ENCODE measurements around the gene SARNP.
"Not testable (repeated sequence)": the region's sequence is repeated elsewhere in the genome, so short reads cannot be mapped to it uniquely, and the experiment has no call there.

Gene SARNP

DNA sequence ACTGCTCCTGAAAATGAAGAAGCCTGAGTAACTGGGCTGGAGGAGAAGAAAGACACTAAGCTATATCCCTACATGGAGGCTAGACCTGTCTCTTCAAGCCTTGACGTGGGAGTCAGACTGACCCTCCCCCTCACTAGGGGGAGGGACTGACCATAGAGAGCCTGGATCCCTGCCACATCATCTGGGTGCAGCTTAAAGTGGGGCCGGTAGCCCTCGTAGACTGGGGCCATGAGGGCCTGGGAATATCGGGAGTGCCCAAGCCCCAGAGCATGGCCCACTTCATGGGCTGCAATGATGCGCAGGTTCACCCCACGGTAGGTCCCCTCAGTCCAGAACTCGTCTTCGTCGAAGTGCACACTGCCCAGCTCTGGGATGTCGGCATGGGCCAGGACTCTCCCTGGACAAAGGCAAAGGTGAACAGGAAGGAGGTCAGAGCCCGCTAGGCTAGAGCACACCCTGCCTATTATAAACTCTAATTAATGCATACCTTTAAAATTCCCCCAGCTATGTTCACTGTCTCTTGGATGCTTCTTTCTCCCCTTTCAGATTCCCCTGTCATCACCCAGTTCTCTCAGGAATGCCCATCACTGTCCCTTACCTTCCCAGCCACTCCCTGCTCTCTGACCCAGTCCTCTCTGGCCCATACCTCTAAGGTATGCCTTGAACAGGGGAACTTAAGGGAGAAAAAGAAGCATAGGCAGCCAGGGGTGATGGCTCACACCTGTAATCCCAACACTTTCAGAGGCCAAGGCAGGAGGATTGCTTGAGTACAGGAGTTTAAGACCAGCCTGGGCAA is 22.0 kb upstream of the SARNP start:
- TF ChIP-seq, protein P1, sequence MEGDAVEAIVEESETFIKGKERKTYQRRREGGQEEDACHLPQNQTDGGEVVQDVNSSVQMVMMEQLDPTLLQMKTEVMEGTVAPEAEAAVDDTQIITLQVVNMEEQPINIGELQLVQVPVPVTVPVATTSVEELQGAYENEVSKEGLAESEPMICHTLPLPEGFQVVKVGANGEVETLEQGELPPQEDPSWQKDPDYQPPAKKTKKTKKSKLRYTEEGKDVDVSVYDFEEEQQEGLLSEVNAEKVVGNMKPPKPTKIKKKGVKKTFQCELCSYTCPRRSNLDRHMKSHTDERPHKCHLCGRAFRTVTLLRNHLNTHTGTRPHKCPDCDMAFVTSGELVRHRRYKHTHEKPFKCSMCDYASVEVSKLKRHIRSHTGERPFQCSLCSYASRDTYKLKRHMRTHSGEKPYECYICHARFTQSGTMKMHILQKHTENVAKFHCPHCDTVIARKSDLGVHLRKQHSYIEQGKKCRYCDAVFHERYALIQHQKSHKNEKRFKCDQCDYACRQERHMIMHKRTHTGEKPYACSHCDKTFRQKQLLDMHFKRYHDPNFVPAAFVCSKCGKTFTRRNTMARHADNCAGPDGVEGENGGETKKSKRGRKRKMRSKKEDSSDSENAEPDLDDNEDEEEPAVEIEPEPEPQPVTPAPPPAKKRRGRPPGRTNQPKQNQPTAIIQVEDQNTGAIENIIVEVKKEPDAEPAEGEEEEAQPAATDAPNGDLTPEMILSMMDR (IDR thresholded peaks at IDR 0.05; ENCODE audit: low read depth, low read length), result no peak
- in situ Hi-C loops (cut with HindIII; ENCODE audit: low sequenced_read_pairs), result no loop called here
- H3K4me3 ChIP-seq (ENCODE audit: low read depth, low read length), result no peak overlapping the region

DNA sequence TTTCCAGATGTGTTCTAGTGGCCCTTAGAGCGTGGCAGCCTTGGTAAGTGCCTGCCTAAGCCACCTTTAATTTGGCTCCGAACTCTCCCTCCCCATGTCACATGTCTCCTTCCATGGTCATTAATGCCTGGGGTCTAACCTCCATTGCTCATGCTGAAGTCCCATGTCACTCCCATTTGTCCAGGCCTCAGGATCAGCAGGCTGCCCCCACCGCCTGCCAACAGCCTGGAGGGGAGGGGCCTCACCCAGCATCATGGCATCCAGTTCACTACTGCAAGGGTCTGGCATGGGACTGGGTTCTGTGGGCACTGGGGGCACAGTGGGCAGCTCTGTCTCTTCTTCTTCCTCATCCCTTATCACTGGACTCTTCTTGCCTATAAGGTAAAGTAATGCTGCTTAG is 20.8 kb upstream of the SARNP start:
- TF ChIP-seq, protein P1 (IDR thresholded peaks at IDR 0.05; ENCODE audit: low read depth, low read length), result no peak
- in situ Hi-C loops (cut with HindIII; ENCODE audit: low sequenced_read_pairs), result no loop called here
- H3K4me3 ChIP-seq (ENCODE audit: low read depth, low read length), result no peak overlapping the region
- no peak for DNase-seq (ENCODE audit: low read depth, low spot score)

More for the DNA sequence above, 22.0 kb upstream of the SARNP start:
- DNase-seq (ENCODE audit: low read depth, low spot score), result no peak

DNA sequence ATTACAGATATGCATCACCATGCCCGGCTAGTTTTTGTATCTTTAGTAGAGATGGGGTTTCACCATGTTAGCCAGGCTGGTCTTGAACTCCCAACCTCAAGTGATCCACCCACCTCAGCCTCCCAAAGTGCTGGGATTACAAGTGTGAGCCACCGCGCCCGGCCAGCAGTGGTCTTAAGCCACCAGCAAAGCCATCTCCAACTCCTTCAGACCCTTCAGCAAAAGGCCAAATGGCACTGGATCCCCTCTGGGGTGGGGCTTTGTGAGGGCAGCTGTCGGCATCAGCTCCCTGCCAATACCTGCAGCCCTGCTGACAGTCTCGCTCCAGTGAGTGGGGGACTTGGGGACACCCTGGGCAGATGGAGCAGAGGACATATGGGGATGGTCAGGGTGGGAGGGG is 16.9 kb upstream of the SARNP start:
- DNase-seq (ENCODE audit: low read depth, low spot score); H3K4me3 ChIP-seq (ENCODE audit: low read depth, low read length); in situ Hi-C loops (cut with HindIII; ENCODE audit: low sequenced_read_pairs): not testable (repeated sequence)

DNA sequence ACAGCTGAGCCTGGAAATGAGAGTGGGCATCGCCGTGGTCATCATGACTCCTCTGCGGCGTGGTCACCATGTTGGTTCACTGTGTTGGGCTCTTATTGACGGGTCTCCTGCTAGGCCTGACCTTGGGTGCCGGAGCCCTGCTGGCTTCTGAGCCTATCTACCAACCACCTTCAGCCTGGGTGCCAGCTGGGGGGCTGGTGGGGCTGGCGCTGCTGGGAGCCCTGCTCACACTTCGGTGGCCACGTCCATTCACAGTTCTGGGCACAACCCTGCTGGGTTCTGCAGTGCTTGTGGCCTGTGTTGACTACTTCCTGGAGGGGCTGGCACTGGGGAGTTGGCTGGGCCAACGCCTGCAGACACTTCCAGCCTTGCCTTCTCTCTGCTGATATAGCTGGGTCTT is 15.5 kb upstream of the SARNP start:
- in situ Hi-C loops (cut with HindIII; ENCODE audit: low sequenced_read_pairs), result no loop called here
- no peak overlapping the region for H3K4me3 ChIP-seq (ENCODE audit: low read depth, low read length)
- TF ChIP-seq, protein P1 (IDR thresholded peaks at IDR 0.05; ENCODE audit: low read depth, low read length), result no peak
- no peak for DNase-seq (ENCODE audit: low read depth, low spot score)

DNA sequence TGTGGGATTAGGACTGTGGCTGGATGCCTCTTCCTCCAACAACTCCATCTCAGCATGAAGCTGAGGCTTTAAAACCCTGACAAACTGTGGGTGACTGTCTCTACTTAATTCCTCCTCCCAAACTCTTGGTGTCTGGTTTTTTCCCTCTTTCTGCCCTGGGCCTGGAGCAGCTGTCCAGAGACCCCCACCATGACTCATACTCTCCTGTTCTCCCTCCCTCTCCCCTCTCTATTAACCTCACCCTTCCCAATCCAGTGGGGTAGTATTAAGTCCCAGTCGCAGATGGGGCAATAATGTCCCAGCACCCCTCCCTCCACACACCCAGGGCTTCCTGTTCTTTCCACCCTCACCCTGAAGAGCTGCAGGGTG is 13.9 kb upstream of the SARNP start:
- H3K4me3 ChIP-seq (ENCODE audit: low read depth, low read length), result peak overlapping the region; percentile 82
- DNase-seq (ENCODE audit: low read depth, low spot score), result no peak
- in situ Hi-C loops (cut with HindIII; ENCODE audit: low sequenced_read_pairs), result no loop called here
- TF ChIP-seq, protein P1 (IDR thresholded peaks at IDR 0.05; ENCODE audit: low read depth, low read length), result no peak

DNA sequence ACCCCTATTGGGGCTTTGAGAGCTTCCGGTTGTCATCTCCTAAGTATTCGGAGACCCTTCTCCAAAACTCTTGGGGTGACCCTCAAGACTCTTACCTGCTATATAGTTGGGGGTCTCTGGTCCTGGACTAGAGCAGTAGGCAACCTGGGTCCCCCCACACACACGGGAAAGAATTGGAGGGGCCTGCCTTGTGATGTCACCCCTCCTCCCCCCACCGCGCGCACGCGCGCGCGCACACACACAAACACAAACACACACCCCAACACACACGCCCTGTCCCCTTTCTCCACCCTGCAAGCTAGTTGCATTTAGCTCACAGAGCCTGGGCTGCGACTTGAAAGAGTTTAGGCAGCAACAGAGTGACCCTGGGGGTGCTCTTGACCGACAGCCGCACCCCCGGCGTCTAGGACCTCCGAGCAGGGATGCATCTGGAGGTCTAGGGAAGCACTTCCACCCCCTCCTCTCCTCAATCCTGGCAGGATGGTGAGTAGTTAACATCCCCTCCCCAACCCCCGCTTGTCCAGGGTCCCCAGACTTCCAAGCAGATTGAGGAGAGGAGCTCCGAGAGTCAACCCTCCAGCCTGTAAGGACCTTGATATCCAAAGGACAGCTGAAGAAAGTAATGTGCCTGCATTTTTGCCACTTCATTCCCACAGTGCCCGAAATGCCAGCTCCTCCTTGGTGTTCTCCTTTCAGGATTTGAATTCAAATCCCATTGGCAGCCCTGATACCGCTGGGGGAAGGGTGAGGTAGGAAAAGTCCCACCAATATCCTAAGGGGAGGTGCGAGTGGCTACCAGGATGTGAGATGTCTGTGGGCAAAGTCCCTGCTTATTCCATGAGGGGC is 13.3 kb upstream of the SARNP start:
- in situ Hi-C loops (cut with HindIII; ENCODE audit: low sequenced_read_pairs), result no loop called here
- H3K4me3 ChIP-seq (ENCODE audit: low read depth, low read length), result peak overlapping the region; percentile 82
- peak; percentile 77 for DNase-seq (ENCODE audit: low read depth, low spot score)

More for the DNA sequence above, 13.3 kb upstream of the SARNP start:
- TF ChIP-seq, protein P1 (IDR thresholded peaks at IDR 0.05; ENCODE audit: low read depth, low read length), result no peak

Measured in astrocyte of the spinal cord (primary cell).